NCI-H146 (cell line): Measurements from ENCODE around the gene BATF.

ENCODE experiments used
- DNase-seq: peaks from one replicate; lab custom pipeline; 2025; lab: John Stamatoyannopoulos, UW

The BATF gene

GRCh38 chr14:75501080-75501479 is 21.2 kb upstream of the BATF start:
- DNase-seq, result no peak

- DNase-seq, result no peak
These were observed 17.9 kb upstream of the BATF start for GRCh38 chr14:75504411-75504810.

- DNase-seq, result no peak
These were observed 15.3 kb upstream of the BATF start for GRCh38 chr14:75506930-75507329.

- no peak for DNase-seq
These were observed 11.7 kb upstream of the BATF start for GRCh38 chr14:75510547-75510946.

- DNase-seq, result no peak
These were observed 11.1 kb upstream of the BATF start for GRCh38 chr14:75511201-75511600.

- DNase-seq, result no peak
These were observed 8.2 kb upstream of the BATF start for GRCh38 chr14:75513911-75514672.

GRCh38 chr14:75514673-75515628 is 7.3 kb upstream of the BATF start:
- no peak for DNase-seq

GRCh38 chr14:75515629-75515996 is 6.7 kb upstream of the BATF start:
- no peak for DNase-seq

- DNase-seq, result no peak
These were observed 3.6 kb upstream of the BATF start for GRCh38 chr14:75518625-75519024.

GRCh38 chr14:75519394-75519793 is 2.9 kb upstream of the BATF start:
- DNase-seq, result no peak

GRCh38 chr14:75519826-75520728 is 2.2 kb upstream of the BATF start:
- no peak for DNase-seq

- DNase-seq, result no peak
These were observed 1.4 kb upstream of the BATF start for GRCh38 chr14:75520852-75521251.

GRCh38 chr14:75521415-75522199 is 662 bp upstream of the BATF start:
- DNase-seq, result no peak

- no peak for DNase-seq
These were observed 682 bp downstream of the BATF start for GRCh38 chr14:75522983-75523318.

- DNase-seq, result no peak
These were observed 1.5 kb downstream of the BATF start for GRCh38 chr14:75523771-75524171.

GRCh38 chr14:75525969-75526368 is 3.7 kb downstream of the BATF start:
- no peak for DNase-seq

- no peak for DNase-seq
These were observed 5.3 kb downstream of the BATF start for GRCh38 chr14:75527449-75528163.

- no peak for DNase-seq
These were observed 9.0 kb downstream of the BATF start for GRCh38 chr14:75531256-75531655.

- no peak for DNase-seq
These were observed 9.5 kb downstream of the BATF start for GRCh38 chr14:75531660-75532317.
